Measurements from ENCODE around the gene ANK3. TPM values are rescaled to one million over a fixed set of nuclear protein-coding genes. Genes with fewer than 3 reads are reported as not detected.
A peak's percentile ranks its signal among the peaks of the same experiment; 100 is the strongest.

The ANK3 gene
- total RNA-seq, 6 experiments from 2014 or later = 7.8 to 25.7 (median 16.6) TPM

- Histone ChIP-seq H3K4me1 (no peaks in the 10 kb centered on the region), H3K27me3 (no peaks in the 10 kb centered on the region), H3K36me3 (no peaks in the 10 kb centered on the region), H3K4me3 (no peak overlapping the region), H3K9me3 (no peaks in the 10 kb centered on the region), H3K27ac (peak overlapping the region in 2 of 3 donors; percentile 21 to 22)
- ATAC-seq (peak; percentile 58 to 96 (median 66)), DNase-seq (peak in 2 of 3 donors; percentile 42 to 43)
- intact Hi-C loops (cut with DNase I) = no loop called here
- TF ChIP-seq CTCF (IDR thresholded peaks at IDR 0.05) (no peak), POLR2A (IDR thresholded peaks at IDR 0.05) (no peak)
- 33% methylated on average over 8 of the region's 9 CpGs for WGBS (ENCODE audit: insufficient coverage, low coverage, low lambda C conversion rate, missing lambda C conversion rate)
These were observed 36.0 kb downstream of the ANK3 start for GRCh38 chr10:60353519-60354258.

- Histone ChIP-seq H3K27ac (no peak overlapping the region), H3K4me3 (no peak overlapping the region), H3K27me3 (no peaks in the 10 kb centered on the region), H3K9me3 (no peaks in the 10 kb centered on the region), H3K4me1 (no peaks in the 10 kb centered on the region), H3K36me3 (no peaks in the 10 kb centered on the region)
- intact Hi-C loops (cut with DNase I) = no loop called here
- ATAC-seq = no peak
- no peak for DNase-seq
- 72% methylated on average over 5 of the region's 5 CpGs for WGBS (ENCODE audit: insufficient coverage, low coverage, low lambda C conversion rate, missing lambda C conversion rate)
- TF ChIP-seq CTCF (IDR thresholded peaks at IDR 0.05) = no peak
- TF ChIP-seq POLR2A (IDR thresholded peaks at IDR 0.05) = no peak
These were observed 37.6 kb downstream of the ANK3 start for GRCh38 chr10:60352105-60352504.

- Histone ChIP-seq H3K36me3 (no peaks in the 10 kb centered on the region), H3K9me3 (no peaks in the 10 kb centered on the region), H3K4me1 (no peaks in the 10 kb centered on the region), H3K4me3 (no peak overlapping the region), H3K27me3 (no peaks in the 10 kb centered on the region), H3K27ac (no peak overlapping the region)
- 49% methylated on average over 4 of the region's 4 CpGs for WGBS (ENCODE audit: insufficient coverage, low coverage, low lambda C conversion rate, missing lambda C conversion rate)
- TF ChIP-seq CTCF (IDR thresholded peaks at IDR 0.05) (no peak), POLR2A (IDR thresholded peaks at IDR 0.05) (no peak)
- ATAC-seq (no peak), DNase-seq (no peak)
- intact Hi-C loops (cut with DNase I) = no loop called here
These were observed 38.4 kb downstream of the ANK3 start for GRCh38 chr10:60351191-60351853.

GRCh38 chr10:60350400-60350799, 39.3 kb downstream of the ANK3 start:
- no peak for TF ChIP-seq POLR2A (IDR thresholded peaks at IDR 0.05)
- TF ChIP-seq CTCF (IDR thresholded peaks at IDR 0.05) = no peak
- no peaks in the 10 kb centered on the region for H3K36me3 ChIP-seq
- ATAC-seq (no peak), DNase-seq (no peak)
- intact Hi-C loops (cut with DNase I) = no loop called here
- H3K4me3 ChIP-seq = no peak overlapping the region
- no peaks in the 10 kb centered on the region for H3K9me3 ChIP-seq
- WGBS (ENCODE audit: insufficient coverage, low coverage, low lambda C conversion rate, missing lambda C conversion rate) = 57% methylated on average over 2 of the region's 2 CpGs
- no peaks in the 10 kb centered on the region for H3K27me3 ChIP-seq
- H3K4me1 ChIP-seq = no peaks in the 10 kb centered on the region
- no peak overlapping the region for H3K27ac ChIP-seq
